DMS153 treated with DMSO at 0.1 percent for 48 hours (cell line): ENCODE results near the gene UVSSA.
"Not testable (repeated sequence)": the region's sequence is repeated elsewhere in the genome, so short reads cannot be mapped to it uniquely, and the experiment has no call there.

Source experiments
- DNase-seq: peaks from one replicate; lab custom pipeline; 2025; ENCODE audit not compliant: unreplicated experiment; lab: John Stamatoyannopoulos, UW

Gene UVSSA

GRCh38 chr4:1385373-1386340 is 38.6 kb downstream of the UVSSA start:
- DNase-seq: no peak

- DNase-seq: not testable (repeated sequence)
Observed at GRCh38 chr4:1393363-1393762, 46.4 kb downstream of the UVSSA start.

- DNase-seq: no peak
Observed at GRCh38 chr4:1393866-1394265, 46.9 kb downstream of the UVSSA start.

GRCh38 chr4:1394554-1395388 is 47.8 kb downstream of the UVSSA start:
- DNase-seq: not testable (repeated sequence)

DNA sequence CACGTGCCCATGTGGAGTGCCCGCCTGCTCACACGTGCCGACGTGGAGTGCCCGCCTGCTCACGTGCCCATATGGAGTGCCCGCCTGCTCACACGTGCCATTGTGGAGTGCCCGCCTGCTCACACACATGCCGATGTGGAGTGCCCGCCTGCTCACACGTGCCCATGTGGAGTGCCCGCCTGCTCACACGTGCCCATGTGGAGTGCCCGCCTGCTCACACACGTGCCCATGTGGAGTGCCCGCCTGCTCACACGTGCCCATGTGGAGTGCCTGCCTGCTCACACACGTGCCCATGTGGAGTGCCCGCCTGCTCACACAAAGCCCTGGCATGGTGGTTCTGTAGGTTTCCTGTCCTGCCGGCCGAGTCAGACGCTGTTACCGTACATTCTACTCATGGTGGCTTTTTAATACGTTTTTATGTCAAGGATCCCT is 48.4 kb downstream of the UVSSA start:
- not testable (repeated sequence) for DNase-seq

DNA sequence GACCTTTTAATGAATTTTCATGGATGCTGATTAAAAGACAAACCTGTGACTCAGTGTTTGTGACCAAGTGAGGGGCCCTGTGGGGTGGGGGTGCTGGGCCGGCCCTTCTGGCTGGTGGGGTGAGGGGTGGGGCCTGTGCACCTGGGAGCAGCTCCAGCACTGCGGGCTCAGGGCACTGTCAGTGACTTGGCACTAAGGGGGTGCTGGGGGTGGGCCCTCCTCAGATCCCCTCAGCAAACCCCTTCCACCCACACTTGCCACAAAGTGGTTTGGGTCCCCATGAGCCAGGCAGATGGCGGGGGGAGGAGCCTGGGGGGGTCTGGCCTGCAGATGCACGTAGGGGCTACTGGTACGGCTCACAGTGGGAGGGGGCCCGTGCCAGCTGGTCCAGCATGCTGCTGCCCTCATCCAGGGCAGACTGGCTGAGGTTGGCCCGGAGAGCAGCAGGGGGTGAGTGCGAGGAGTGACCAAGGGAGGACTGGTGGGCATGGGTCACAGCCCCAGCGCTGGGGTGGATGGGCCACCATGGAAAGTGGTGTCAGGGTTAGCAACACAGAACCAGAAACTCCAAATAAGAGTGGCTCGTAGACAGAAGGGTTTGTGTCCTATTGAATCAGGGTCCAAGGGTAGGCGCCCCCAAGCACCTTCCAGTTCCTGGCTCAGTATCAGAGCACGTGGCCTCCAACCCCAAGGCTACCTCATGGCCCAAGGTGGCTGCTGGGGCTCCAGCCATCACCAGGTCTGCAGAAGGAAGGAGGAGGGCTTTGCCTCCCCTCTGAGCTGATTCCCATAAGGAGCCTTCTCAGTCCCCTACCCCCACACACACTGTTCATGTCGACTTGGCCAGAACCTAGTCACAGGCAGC is 49.2 kb downstream of the UVSSA start:
- no peak for DNase-seq

GRCh38 chr4:1396806-1397455 is 49.9 kb downstream of the UVSSA start:
- DNase-seq: no peak

- no peak for DNase-seq
Observed at GRCh38 chr4:1398681-1399507, 51.9 kb downstream of the UVSSA start.

DNA sequence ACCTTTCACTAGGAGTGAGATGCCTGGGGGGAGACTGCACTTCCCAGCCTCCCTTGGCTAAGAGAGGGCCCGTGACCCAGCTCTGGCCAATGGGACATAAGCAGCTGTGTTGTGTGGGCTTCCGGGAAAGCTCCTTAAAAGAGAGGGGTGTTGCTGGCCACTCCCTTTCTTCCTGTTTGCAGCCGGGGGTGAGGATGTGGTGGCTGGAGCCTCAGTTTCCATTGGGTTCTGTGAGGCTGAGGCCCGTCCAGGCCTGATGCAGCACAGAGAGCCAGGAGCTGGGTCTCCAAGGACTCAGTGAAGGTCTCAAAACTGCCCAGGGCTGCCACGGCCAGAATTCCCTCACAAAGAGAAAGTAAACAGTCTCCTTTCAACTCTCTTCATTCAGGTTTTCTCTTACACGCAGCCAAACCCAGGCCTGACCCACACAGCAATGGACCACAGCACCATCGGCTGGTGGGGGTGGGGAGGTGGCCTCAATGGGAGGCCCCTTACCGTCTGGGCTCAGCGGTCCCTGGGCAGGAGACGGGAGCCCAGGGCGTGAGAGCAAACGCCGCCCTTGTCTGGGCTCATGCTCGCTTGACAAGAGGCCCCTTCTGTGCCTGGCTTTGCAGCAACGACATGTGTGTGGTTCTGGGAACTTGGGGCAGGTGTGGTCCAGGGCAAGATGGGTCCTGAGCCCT is 52.6 kb downstream of the UVSSA start:
- no peak for DNase-seq

- no peak for DNase-seq
Observed at GRCh38 chr4:1400191-1400805, 53.3 kb downstream of the UVSSA start.

- no peak for DNase-seq
Observed at GRCh38 chr4:1400831-1401408, 53.9 kb downstream of the UVSSA start.

DNA sequence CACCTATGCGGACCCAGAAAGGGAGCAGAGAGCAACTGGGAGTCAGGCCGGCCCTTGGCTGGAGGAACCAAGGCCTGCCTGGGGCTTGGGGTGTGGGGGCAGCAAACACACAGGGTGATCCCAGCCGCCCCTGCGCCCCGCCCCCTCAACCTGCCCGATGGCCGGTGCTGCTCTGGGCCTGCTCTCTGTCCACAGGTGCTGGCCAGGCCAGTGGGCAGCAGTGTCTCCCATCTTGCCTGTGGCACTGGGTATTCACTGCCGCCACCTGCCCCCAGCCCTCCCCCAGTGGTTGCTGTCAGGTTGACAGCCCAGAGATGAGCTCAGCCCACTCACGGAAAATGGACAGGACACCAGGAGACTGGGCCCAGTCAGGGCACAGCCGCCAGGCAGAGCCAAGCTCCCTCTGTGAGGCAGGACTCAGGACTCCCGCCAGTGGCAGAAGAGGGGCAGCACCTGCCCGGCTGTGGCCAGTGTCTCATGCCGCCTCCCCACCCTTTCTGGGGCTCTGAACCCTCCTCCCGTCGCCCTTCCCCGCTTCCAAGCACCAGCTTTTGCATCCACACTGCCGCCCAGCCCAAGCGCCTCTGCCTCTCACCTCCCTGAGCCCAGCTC is 54.5 kb downstream of the UVSSA start:
- DNase-seq: no peak

- DNase-seq: no peak
Observed at GRCh38 chr4:1402021-1402515, 55.1 kb downstream of the UVSSA start.

GRCh38 chr4:1402516-1403091 is 55.6 kb downstream of the UVSSA start:
- no peak for DNase-seq

DNA sequence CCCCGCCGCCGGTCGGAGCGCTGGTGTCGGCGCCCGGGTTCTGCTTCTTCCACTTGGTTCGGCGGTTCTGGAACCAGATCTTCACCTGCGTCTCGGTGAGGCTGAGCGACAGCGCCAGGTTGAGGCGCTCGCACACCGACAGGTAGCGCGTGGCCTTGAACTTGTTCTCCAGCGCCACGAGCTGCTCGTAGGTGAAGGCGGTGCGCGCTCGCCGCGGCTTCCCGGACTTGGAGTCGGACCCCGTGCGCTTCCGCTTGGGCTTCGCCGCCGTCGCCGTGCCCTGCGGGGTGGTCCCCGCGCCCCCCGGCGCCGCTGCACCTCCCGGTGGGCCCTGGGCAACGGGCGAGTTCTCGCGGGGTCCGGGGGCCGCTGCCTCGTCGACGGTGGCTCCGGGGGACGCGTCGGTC is 56.2 kb downstream of the UVSSA start:
- no peak for DNase-seq

DNA sequence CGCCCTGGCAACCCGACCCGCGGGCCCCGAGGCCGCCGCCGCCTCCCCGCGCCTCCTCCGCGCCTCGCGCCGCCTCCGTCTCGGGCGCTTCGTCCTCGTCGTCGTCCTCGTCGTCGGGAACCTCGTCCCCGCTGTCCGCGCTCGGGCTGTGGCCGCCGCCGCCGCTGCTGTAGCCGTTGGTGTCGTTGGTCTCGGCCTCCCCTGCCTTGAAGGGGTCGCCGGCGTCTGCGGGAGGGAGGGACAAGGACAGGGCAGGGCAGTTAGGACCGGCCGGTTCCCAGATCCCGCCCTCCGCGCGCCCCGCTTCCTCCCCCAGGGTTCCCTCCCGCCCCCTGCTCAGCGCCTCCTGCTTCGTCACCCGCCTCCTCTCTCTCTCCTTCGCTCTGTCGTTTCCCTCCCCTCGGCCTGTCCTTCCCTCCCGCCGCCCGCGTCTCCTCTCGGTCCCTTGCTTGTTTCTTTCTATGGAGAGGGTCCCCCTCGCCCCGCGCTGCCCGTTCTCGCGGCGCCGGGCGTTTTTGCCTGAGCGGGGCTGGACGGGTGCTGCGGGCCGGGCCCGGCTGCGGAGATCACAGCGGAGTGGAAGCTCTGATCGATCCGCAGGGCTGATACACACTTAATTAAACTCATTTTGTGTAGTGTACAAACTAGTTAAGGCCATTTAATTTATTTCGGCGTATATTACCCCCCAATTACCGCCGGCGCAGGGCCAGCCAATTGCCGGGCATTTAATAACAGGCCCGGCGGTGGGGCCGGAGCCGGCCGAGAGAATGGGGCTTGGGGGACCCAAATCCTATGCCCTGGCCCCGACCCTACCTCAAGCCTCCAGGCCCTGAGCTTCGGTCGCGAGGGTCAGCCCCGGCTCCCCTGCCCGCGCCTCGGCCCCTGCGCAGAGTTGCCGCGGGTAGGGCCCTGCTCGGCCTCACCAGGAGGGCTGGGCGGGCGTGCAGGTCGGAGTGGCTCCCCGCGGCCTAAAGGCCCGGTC is 56.9 kb downstream of the UVSSA start:
- DNase-seq: no peak
